Endothelial cell (in vitro differentiated cells): Measurements from ENCODE around the gene ZNF648. TPM values are rescaled to one million over a fixed set of nuclear protein-coding genes. Genes with fewer than 3 reads are reported as not detected.

Experiments
- DNase-seq: peaks from one replicate; pipeline ENCODE4 v3.0.0; 2021; ENCODE audit warnings: low spot score
- H3K27ac Mint-ChIP-seq: one replicate; pipeline ENCODE4 v1.8.0; 2021; ENCODE audit warnings: mixed read lengths, inconsistent platforms; ENCODE audit not compliant: unreplicated experiment
- H3K27me3 Mint-ChIP-seq: one replicate; pipeline ENCODE4 v1.8.0; 2021; ENCODE audit warnings: mild to moderate bottlenecking, moderate library complexity, mixed read lengths, inconsistent platforms; ENCODE audit not compliant: unreplicated experiment
- H3K36me3 Mint-ChIP-seq: one replicate; pipeline ENCODE4 v1.8.0; 2021; ENCODE audit warnings: mild to moderate bottlenecking, low read depth, mixed read lengths, inconsistent platforms; ENCODE audit not compliant: unreplicated experiment
- H3K4me1 Mint-ChIP-seq: one replicate; pipeline ENCODE4 v1.8.0; 2021; ENCODE audit warnings: mild to moderate bottlenecking, mixed read lengths, inconsistent platforms; ENCODE audit not compliant: unreplicated experiment
- H3K4me3 Mint-ChIP-seq: one replicate; pipeline ENCODE4 v1.8.0; 2021; ENCODE audit warnings: mild to moderate bottlenecking, mixed read lengths, inconsistent platforms; ENCODE audit not compliant: unreplicated experiment
- H3K9me3 Mint-ChIP-seq: one replicate; pipeline ENCODE4 v1.8.0; 2021; ENCODE audit warnings: mixed read lengths, inconsistent platforms; ENCODE audit not compliant: unreplicated experiment
- CTCF ChIP-seq: fragments of 200-600 bp; sonication (generic); IDR thresholded peaks from one replicate; pipeline ENCODE4 v1.5.0; 2021; ENCODE audit warnings: antibody characterized with exemption; ENCODE audit not compliant: unreplicated experiment
- total RNA-seq: library from RNA; stranded (reverse); fragmentation: NEBNext Ultra II Directional; extraction: Animal tissue kit (Norgen Biotek cat#: 25700); gene quantifications from one replicate; pipeline ENCODE4 v1.2.1, GENCODE V29; 2021; ENCODE audit not compliant: unreplicated experiment

Gene ZNF648
- total RNA-seq, 1 donor from 2014 or later = not detected

DNA sequence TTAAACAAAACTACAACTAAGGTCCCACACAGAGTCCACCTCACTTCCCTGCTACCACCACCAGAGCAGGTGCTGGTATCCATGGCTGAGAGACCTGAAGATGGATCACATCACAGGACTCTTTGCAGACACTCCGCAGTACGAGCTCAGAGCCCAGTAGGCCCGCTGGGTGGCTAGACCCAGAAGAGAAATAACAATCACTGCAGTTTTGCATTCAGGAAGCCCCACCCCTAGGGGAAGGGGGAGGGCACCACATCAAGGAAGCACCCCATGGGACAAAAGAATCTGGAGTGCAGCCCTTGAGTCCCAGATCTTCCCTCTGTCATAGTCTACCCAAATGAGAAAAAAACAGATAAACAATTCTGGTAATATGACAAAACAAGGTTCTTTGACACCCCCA, 56.9 kb downstream of the ZNF648 start:
- no peaks in the 10 kb centered on the region for H3K27me3 Mint-ChIP-seq
- H3K27ac Mint-ChIP-seq = no peak overlapping the region
- peaks cover 1% of the 10 kb centered on the region for H3K36me3 Mint-ChIP-seq
- no peak for TF ChIP-seq CTCF
- DNase-seq = no peak
- no peak overlapping the region for H3K4me3 Mint-ChIP-seq
- peaks cover 2% of the 10 kb centered on the region for H3K9me3 Mint-ChIP-seq
- H3K4me1 Mint-ChIP-seq = peaks cover 6% of the 10 kb centered on the region
